ENCODE measurements around the gene SMG6. TPM values are rescaled to one million over a fixed set of nuclear protein-coding genes. Genes with fewer than 3 reads are reported as not detected.

Gene SMG6
- total RNA-seq, 1 donor from 2014 or later = 21.0 TPM

GRCh38 chr17:2240541-2240940 is 63.0 kb downstream of the SMG6 start:
- no peak for ATAC-seq
- no peak for DNase-seq (ENCODE audit: missing footprints)
- intact Hi-C loops (cut with DNase I) = no loop called here

- ATAC-seq = peak; percentile 35
- intact Hi-C loops (cut with DNase I) = loop anchor here (5.0 kb wide), 1 partner anchor 143 kb away; no protein-coding TSS in a partner anchor
- no peak for DNase-seq (ENCODE audit: missing footprints)
Measured at GRCh38 chr17:2239882-2240430, 63.6 kb downstream of the SMG6 start.

- ATAC-seq = no peak
Measured at GRCh38 chr17:2239170-2239551, 64.4 kb downstream of the SMG6 start.

GRCh38 chr17:2238432-2239169 is 65.0 kb downstream of the SMG6 start:
- ATAC-seq (peak; percentile 76), DNase-seq (ENCODE audit: missing footprints) (no peak)
- intact Hi-C loops (cut with DNase I) = loop anchor here (5.0 kb wide), 1 partner anchor 141 kb away; no protein-coding TSS in a partner anchor

More at GRCh38 chr17:2239170-2239551, 64.4 kb downstream of the SMG6 start:
- intact Hi-C loops (cut with DNase I) = loop anchor here (5.0 kb wide), 1 partner anchor 142 kb away; no protein-coding TSS in a partner anchor
- no peak for DNase-seq (ENCODE audit: missing footprints)

GRCh38 chr17:2237950-2238349 is 65.6 kb downstream of the SMG6 start:
- ATAC-seq (no peak), DNase-seq (ENCODE audit: missing footprints) (no peak)
- intact Hi-C loops (cut with DNase I) = loop anchor here (2.0 to 5.0 kb wide), 2 partner anchors 59 to 141 kb away; no protein-coding TSS in a partner anchor

- no peak for DNase-seq (ENCODE audit: missing footprints)
- intact Hi-C loops (cut with DNase I) = loop anchor here (2.0 to 5.0 kb wide), 2 partner anchors 59 to 140 kb away; no protein-coding TSS in a partner anchor
- peak; percentile 66 for ATAC-seq
Measured at GRCh38 chr17:2237521-2237921, 66.1 kb downstream of the SMG6 start.

- DNase-seq (ENCODE audit: missing footprints) = peak; percentile 77
- peak; percentile 47 for ATAC-seq
- intact Hi-C loops (cut with DNase I) = loop anchor here (2.0 to 5.0 kb wide), 2 partner anchors 57 to 139 kb away; no protein-coding TSS in a partner anchor
Measured at GRCh38 chr17:2235792-2236366, 67.7 kb downstream of the SMG6 start.

- ATAC-seq (no peak), DNase-seq (ENCODE audit: missing footprints) (no peak)
- intact Hi-C loops (cut with DNase I) = loop anchor here (5.0 kb wide), 1 partner anchor 138 kb away; no protein-coding TSS in a partner anchor
Measured at GRCh38 chr17:2235265-2235664, 68.3 kb downstream of the SMG6 start.

- intact Hi-C loops (cut with DNase I) = loop anchor here (5.0 kb wide), 1 partner anchor 111 kb away; no protein-coding TSS in a partner anchor
- peak; percentile 17 for ATAC-seq
- no peak for DNase-seq (ENCODE audit: missing footprints)
Measured at GRCh38 chr17:2233441-2233947, 70.1 kb downstream of the SMG6 start.

GRCh38 chr17:2232244-2232638 is 71.3 kb downstream of the SMG6 start:
- ATAC-seq (no peak), DNase-seq (ENCODE audit: missing footprints) (no peak)
- intact Hi-C loops (cut with DNase I) = loop anchor here (5.0 kb wide), 1 partner anchor 110 kb away; no protein-coding TSS in a partner anchor

GRCh38 chr17:2230877-2231276 is 72.7 kb downstream of the SMG6 start:
- ATAC-seq (no peak), DNase-seq (ENCODE audit: missing footprints) (no peak)
- intact Hi-C loops (cut with DNase I) = loop anchor here (5.0 kb wide), 1 partner anchor 109 kb away; no protein-coding TSS in a partner anchor

GRCh38 chr17:2227025-2227699 is 76.4 kb downstream of the SMG6 start:
- ATAC-seq = no peak
- no peak for DNase-seq (ENCODE audit: missing footprints)
- intact Hi-C loops (cut with DNase I) = no loop called here

- intact Hi-C loops (cut with DNase I) = no loop called here
- DNase-seq (ENCODE audit: missing footprints) (no peak), ATAC-seq (no peak)
Measured at GRCh38 chr17:2223617-2223927, 80.0 kb downstream of the SMG6 start.

- DNase-seq (ENCODE audit: missing footprints) (peak; percentile 66), ATAC-seq (peak; percentile 99)
- intact Hi-C loops (cut with DNase I) = no loop called here
Measured at GRCh38 chr17:2222901-2223616, 80.5 kb downstream of the SMG6 start.

GRCh38 chr17:2222301-2222700 is 81.3 kb downstream of the SMG6 start:
- ATAC-seq (peak; percentile 8), DNase-seq (ENCODE audit: missing footprints) (no peak)
- intact Hi-C loops (cut with DNase I) = no loop called here

GRCh38 chr17:2218426-2218825 is 85.2 kb downstream of the SMG6 start:
- intact Hi-C loops (cut with DNase I) = no loop called here
- DNase-seq (ENCODE audit: missing footprints) = no peak
- no peak for ATAC-seq

- ATAC-seq (peak; percentile 78), DNase-seq (ENCODE audit: missing footprints) (peak; percentile 89)
- intact Hi-C loops (cut with DNase I) = loop anchor here (2.0 kb wide), 2 partner anchors 35 to 43 kb away; no protein-coding TSS in a partner anchor
Measured at GRCh38 chr17:2215616-2216364, 87.8 kb downstream of the SMG6 start.

Measured in Right ventricle myocardium inferior (tissue), 1 donor.